CD14-positive monocyte (primary cell): ENCODE results near the gene DCC. TPM values are rescaled to one million over a fixed set of nuclear protein-coding genes. Genes with fewer than 3 reads are reported as not detected.
"Not testable (repeated sequence)": the region's sequence is repeated elsewhere in the genome, so short reads cannot be mapped to it uniquely, and the experiment has no call there.

Experiments used
- DNase-seq, 3 donors: peaks; one replicate each; pipeline ENCODE4 v3.0.0-alpha.2; 2011 to 2022
- H2AFZ ChIP-seq: 2 replicates; pipeline ENCODE4 v1.6.0; 2012; ENCODE audit warnings: mild to moderate bottlenecking, low read depth, low read length, inconsistent platforms; ENCODE audit not compliant: insufficient read depth, poor library complexity, severe bottlenecking
- H3K27ac ChIP-seq, 2 donors: 1 replicate in 1 of 2; 2 replicates in 1 of 2; pipeline ENCODE4 v1.5.1; 2012 to 2013; ENCODE audit warnings: low read length in 2 of 2, control low read depth in 1 of 2, inconsistent platforms in 1 of 2, low read depth in 1 of 2, mild to moderate bottlenecking in 1 of 2
- H3K27me3 ChIP-seq, 2 donors: one replicate each; pipeline versions ENCODE4 v1.6.0 to v1.6.1; 2011 to 2013; ENCODE audit warnings: low read length in 2 of 2; ENCODE audit not compliant: control insufficient read depth in 2 of 2, insufficient read depth in 2 of 2
- H3K36me3 ChIP-seq, 2 donors: replicated peaks in 1 of 2; 1 replicate in 1 of 2; 2 replicates in 1 of 2; pipeline versions ENCODE4 v1.5.1 to v1.6.1; 2012 to 2013; ENCODE audit warnings: low read length in 2 of 2, control low read depth in 1 of 2, inconsistent platforms in 1 of 2, mild to moderate bottlenecking in 1 of 2; ENCODE audit not compliant: insufficient read depth in 2 of 2, control insufficient read depth in 1 of 2
- H3K4me1 ChIP-seq, 2 donors: 1 replicate in 1 of 2; 2 replicates in 1 of 2; pipeline versions ENCODE4 v1.5.1 to v1.6.1; 2012 to 2013; ENCODE audit warnings: low read length in 2 of 2, control low read depth in 1 of 2, inconsistent platforms in 1 of 2, mild to moderate bottlenecking in 1 of 2, moderate library complexity in 1 of 2; ENCODE audit not compliant: insufficient read depth in 2 of 2, control insufficient read depth in 1 of 2
- H3K4me2 ChIP-seq: replicated peaks from 2 replicates; pipeline ENCODE3; 2012; ENCODE audit warnings: low read length, moderate library complexity, mild to moderate bottlenecking; ENCODE audit not compliant: poor library complexity, severe bottlenecking; ENCODE audit errors: extremely low read depth
- H3K4me3 ChIP-seq, 3 experiments: fragments of 200-600 bp in 1 of 3; sonication (generic) in 1 of 3; replicated peaks in 1 of 3; 1 replicate in 2 of 3; 2 replicates in 1 of 3; pipeline ENCODE4 v1.5.1; 2011 to 2013; ENCODE audit warnings: low read length in 3 of 3, mild to moderate bottlenecking in 3 of 3, control low read depth in 2 of 3, low read depth in 2 of 3, inconsistent platforms in 1 of 3, moderate library complexity in 1 of 3
- H3K79me2 ChIP-seq: 2 replicates; pipeline ENCODE4 v1.6.0; 2012; ENCODE audit warnings: mild to moderate bottlenecking, control low read depth, inconsistent platforms, low read length, moderate library complexity; ENCODE audit not compliant: insufficient read depth
- H3K9ac ChIP-seq: 2 replicates; pipeline ENCODE4 v1.6.0; 2017; ENCODE audit warnings: low read length, mild to moderate bottlenecking; ENCODE audit not compliant: insufficient read depth, poor library complexity, severe bottlenecking
- H3K9me3 ChIP-seq, 2 donors: replicated peaks in 1 of 2; 1 replicate in 1 of 2; 2 replicates in 1 of 2; pipeline versions ENCODE4 v1.5.1 to v1.6.1; 2012 to 2013; ENCODE audit warnings: low read length in 2 of 2, control low read depth in 1 of 2; ENCODE audit not compliant: control insufficient read depth in 1 of 2, insufficient read depth in 1 of 2
- H4K20me1 ChIP-seq: 2 replicates; pipeline ENCODE4 v1.6.0; 2012; ENCODE audit warnings: mild to moderate bottlenecking, low read length, control low read depth, moderate library complexity; ENCODE audit not compliant: insufficient read depth
- H3K27ac Mint-ChIP-seq, 7 donors: one replicate each; pipeline ENCODE4 v1.8.0; 2020; ENCODE audit warnings: mild to moderate bottlenecking in 7 of 7, mixed read lengths in 7 of 7, moderate library complexity in 6 of 7, inconsistent platforms in 2 of 7
- H3K27me3 Mint-ChIP-seq, 3 donors: one replicate each; pipeline ENCODE4 v1.8.0; 2021 to 2022; ENCODE audit warnings: low read depth in 3 of 3, mild to moderate bottlenecking in 3 of 3, mixed read lengths in 3 of 3, moderate library complexity in 3 of 3, inconsistent platforms in 1 of 3
- H3K36me3 Mint-ChIP-seq, 2 donors: one replicate each; pipeline ENCODE4 v1.8.0; 2020; ENCODE audit warnings: mixed read lengths in 2 of 2, inconsistent platforms in 1 of 2, mild to moderate bottlenecking in 1 of 2
- H3K4me1 Mint-ChIP-seq: one replicate; pipeline ENCODE4 v1.8.0; 2020; ENCODE audit warnings: mild to moderate bottlenecking, mixed read lengths
- H3K4me3 Mint-ChIP-seq, 2 donors: one replicate each; pipeline ENCODE4 v1.8.0; 2020; ENCODE audit warnings: mild to moderate bottlenecking in 2 of 2, mixed read lengths in 2 of 2, moderate library complexity in 1 of 2
- H3K9me3 Mint-ChIP-seq, 7 donors: one replicate each; pipeline ENCODE4 v1.8.0; 2020 to 2022; ENCODE audit warnings: mixed read lengths in 7 of 7, mild to moderate bottlenecking in 6 of 7, moderate library complexity in 6 of 7, inconsistent platforms in 2 of 7
- CTCF ChIP-seq: fragments of 200-600 bp; IDR thresholded peaks from one replicate; pipeline ENCODE4 v1.8.0; 2022; ENCODE audit warnings: antibody characterized with exemption, mild to moderate bottlenecking
- WGBS: methylation state at CpG from one replicate; pipeline ENCODE4 v1.1.5; 2013; ENCODE audit warnings: missing lambda C conversion rate; ENCODE audit not compliant: insufficient coverage; 5-methylcytosine and 5-hydroxymethylcytosine counted together
- intact Hi-C, 2 donors: fragments of 100-400 bp; cut with micrococcal nuclease; formaldehyde crosslinking; loops; one replicate each; pipeline versions ENCODE4 v1.15.0 to v1.15.1; 2023
- polyA plus RNA-seq, 3 donors: library from polyadenylated mRNA; depleted of rRNA in 1 of 3; unstranded in 2 of 3; stranded (reverse) in 1 of 3; fragments of 300-500 nt in 2 of 3; fragments of >200 nt in 1 of 3; fragmentation: Illumina TruSeq in 2 of 3; gene quantifications; 1 replicate in 2 of 3; 2 replicates in 1 of 3; pipeline ENCODE4 v1.2.3, GENCODE V29; 2012 to 2021

Gene DCC
- polyA plus RNA-seq, 3 donors, result not detected

- Histone ChIP-seq H3K36me3 (no peaks in the 10 kb centered on the region), H3K27ac (no peak overlapping the region), H3K79me2 (no peaks in the 10 kb centered on the region), H3K4me1 (no peaks in the 10 kb centered on the region), H3K4me3 (no peak overlapping the region), H3K4me2 (no peak overlapping the region), H3K9ac (no peak overlapping the region), H3K27me3 (no peaks in the 10 kb centered on the region), H4K20me1 (no peaks in the 10 kb centered on the region), H2AFZ (no peak overlapping the region), H3K9me3 (peaks cover 3 to 5% of the 10 kb centered on the region in 2 donors)
- H3K27ac Mint-ChIP-seq, result no peak overlapping the region
- peaks cover 0 to 5% (median 2%) of the 10 kb centered on the region in 7 donors for H3K9me3 Mint-ChIP-seq
- H3K4me3 Mint-ChIP-seq, result no peak overlapping the region
- H3K36me3 Mint-ChIP-seq, result no peaks in the 10 kb centered on the region
- DNase-seq, result no peak
- WGBS, result 100% methylated on average over 1 of the region's 5 CpGs
- no peaks in the 10 kb centered on the region for H3K4me1 Mint-ChIP-seq
- no peak for TF ChIP-seq CTCF
- peaks cover 0 to 2% (median 0%) of the 10 kb centered on the region in 3 donors for H3K27me3 Mint-ChIP-seq
- intact Hi-C loops, result no loop called here
Measured at GRCh38 chr18:53467756-53468155, 1127.8 kb downstream of the DCC start.

- H3K27me3 ChIP-seq, H3K9me3 Mint-ChIP-seq, H4K20me1 ChIP-seq, H3K4me1 Mint-ChIP-seq, H3K4me3 ChIP-seq, H3K27ac Mint-ChIP-seq, H3K4me1 ChIP-seq, H3K79me2 ChIP-seq, H3K36me3 ChIP-seq, H3K9ac ChIP-seq, H3K36me3 Mint-ChIP-seq, H3K4me2 ChIP-seq, H3K9me3 ChIP-seq, DNase-seq, H2AFZ ChIP-seq, H3K27ac ChIP-seq, H3K4me3 Mint-ChIP-seq, H3K27me3 Mint-ChIP-seq, intact Hi-C loops: not testable (repeated sequence)
- WGBS, result no CpG with 5 or more reads among the region's 2 CpGs
Measured at GRCh38 chr18:53468173-53468572, 1128.2 kb downstream of the DCC start.
